GM18499 (cell line): Measurements from ENCODE around the gene SDC1.

Experiments used
- ATAC-seq: cut with Tn5 transposase; IDR thresholded peaks from one replicate; pipeline ENCODE4 v1.9.1; 2021; ENCODE audit warnings: moderate number of reproducible peaks; ENCODE audit not compliant: insufficient read depth, unreplicated experiment

The SDC1 gene

GRCh38 chr2:20215183-20216040 lies 9.5 kb downstream of the SDC1 start:
- no peak for ATAC-seq

GRCh38 chr2:20214566-20215182 lies 10.3 kb downstream of the SDC1 start:
- no peak for ATAC-seq

- ATAC-seq, result no peak
Observed at GRCh38 chr2:20213651-20214565, 11.0 kb downstream of the SDC1 start.

- ATAC-seq, result no peak
Observed at GRCh38 chr2:20212871-20213503, 11.9 kb downstream of the SDC1 start.

- no peak for ATAC-seq
Observed at GRCh38 chr2:20212459-20212870, 12.5 kb downstream of the SDC1 start.

- no peak for ATAC-seq
Observed at GRCh38 chr2:20211860-20212458, 13.0 kb downstream of the SDC1 start.

- no peak for ATAC-seq
Observed at GRCh38 chr2:20211420-20211819, 13.5 kb downstream of the SDC1 start.

GRCh38 chr2:20210462-20210861 lies 14.5 kb downstream of the SDC1 start:
- no peak for ATAC-seq

GRCh38 chr2:20209373-20210109 lies 15.4 kb downstream of the SDC1 start:
- ATAC-seq, result no peak

GRCh38 chr2:20208476-20208859 lies 16.5 kb downstream of the SDC1 start:
- no peak for ATAC-seq

GRCh38 chr2:20207051-20207450 lies 17.9 kb downstream of the SDC1 start:
- ATAC-seq, result no peak

GRCh38 chr2:20205915-20206524 lies 18.9 kb downstream of the SDC1 start:
- ATAC-seq, result no peak

GRCh38 chr2:20205069-20205468 lies 19.9 kb downstream of the SDC1 start:
- no peak for ATAC-seq

- no peak for ATAC-seq
Observed at GRCh38 chr2:20203521-20204225, 21.3 kb downstream of the SDC1 start.

- ATAC-seq, result no peak
Observed at GRCh38 chr2:20203072-20203471, 21.9 kb downstream of the SDC1 start.

GRCh38 chr2:20201671-20202070 lies 23.3 kb downstream of the SDC1 start:
- ATAC-seq, result no peak

GRCh38 chr2:20200697-20201555 lies 24.0 kb downstream of the SDC1 start:
- ATAC-seq, result no peak
